LNCAP (cell line): ENCODE data around the gene CTSH.

Experiments used
- TF ChIP-seq, protein P1 (sequence below): fragments of 450-650 bp; IDR thresholded peaks from 2 replicates; pipeline ENCODE4 v1.5.1; 2017; ENCODE audit warnings: mild to moderate bottlenecking

The CTSH gene

DNA sequence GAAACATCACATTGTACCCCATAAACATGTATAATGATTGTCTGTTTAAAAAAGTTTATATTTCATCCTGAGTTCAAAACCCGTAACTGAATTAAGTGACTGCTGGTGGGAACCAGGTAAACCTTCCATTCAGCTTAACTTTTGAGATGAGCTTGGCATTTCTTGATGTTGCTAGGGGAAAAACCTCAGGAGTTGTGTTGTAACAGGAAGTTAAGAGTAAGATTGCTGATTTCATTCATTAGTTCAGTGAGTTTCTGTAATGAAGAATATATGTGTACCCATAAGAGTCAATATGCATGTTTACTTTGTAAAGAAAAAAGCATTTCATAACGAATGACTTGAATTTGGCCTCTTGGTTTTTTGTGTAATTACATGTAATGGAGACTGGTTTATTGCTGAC is 32.5 kb downstream of the CTSH start:
- TF ChIP-seq, protein P1, sequence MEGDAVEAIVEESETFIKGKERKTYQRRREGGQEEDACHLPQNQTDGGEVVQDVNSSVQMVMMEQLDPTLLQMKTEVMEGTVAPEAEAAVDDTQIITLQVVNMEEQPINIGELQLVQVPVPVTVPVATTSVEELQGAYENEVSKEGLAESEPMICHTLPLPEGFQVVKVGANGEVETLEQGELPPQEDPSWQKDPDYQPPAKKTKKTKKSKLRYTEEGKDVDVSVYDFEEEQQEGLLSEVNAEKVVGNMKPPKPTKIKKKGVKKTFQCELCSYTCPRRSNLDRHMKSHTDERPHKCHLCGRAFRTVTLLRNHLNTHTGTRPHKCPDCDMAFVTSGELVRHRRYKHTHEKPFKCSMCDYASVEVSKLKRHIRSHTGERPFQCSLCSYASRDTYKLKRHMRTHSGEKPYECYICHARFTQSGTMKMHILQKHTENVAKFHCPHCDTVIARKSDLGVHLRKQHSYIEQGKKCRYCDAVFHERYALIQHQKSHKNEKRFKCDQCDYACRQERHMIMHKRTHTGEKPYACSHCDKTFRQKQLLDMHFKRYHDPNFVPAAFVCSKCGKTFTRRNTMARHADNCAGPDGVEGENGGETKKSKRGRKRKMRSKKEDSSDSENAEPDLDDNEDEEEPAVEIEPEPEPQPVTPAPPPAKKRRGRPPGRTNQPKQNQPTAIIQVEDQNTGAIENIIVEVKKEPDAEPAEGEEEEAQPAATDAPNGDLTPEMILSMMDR: no peak

DNA sequence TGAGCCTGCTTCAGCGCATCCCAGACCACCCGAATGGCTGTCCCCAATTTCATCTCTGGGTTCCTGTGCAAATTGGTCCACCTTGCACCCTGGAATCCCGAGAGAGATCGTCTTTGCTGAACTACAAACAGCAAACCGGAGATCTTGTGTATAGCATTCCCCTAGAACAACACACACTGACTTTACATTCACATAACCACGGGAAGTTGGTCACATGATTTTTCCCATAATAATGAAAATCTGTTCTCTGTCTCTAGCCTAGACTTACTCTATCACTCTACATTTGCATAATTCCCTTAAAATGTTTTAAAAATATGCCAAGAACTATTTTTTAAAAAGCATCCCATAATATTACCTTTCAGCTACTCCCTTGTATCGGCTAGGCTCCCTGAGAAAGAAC is 34.6 kb downstream of the CTSH start:
- TF ChIP-seq, protein P1: no peak

DNA sequence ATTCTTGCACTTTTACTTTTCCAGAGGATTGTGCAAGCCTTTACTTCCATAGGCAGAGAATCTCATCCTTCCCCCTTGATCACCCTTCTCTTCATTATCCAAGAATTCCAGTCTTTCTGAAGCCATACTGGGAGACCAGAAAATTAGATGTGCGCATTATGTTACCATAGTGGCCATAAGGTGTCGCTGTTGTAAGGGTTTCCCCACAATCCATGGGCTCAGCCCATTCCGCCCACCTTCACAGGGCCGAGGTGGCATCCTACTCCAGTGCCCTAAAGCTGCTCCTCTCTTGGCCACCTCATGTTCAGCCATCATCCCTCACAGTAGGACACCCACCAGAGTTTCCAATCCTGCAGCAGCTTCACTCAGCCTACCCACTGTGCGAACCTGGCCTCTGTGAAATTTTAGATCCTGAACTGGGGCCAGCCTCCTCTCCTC is 35.0 kb downstream of the CTSH start:
- TF ChIP-seq, protein P1: peak; percentile 83

DNA sequence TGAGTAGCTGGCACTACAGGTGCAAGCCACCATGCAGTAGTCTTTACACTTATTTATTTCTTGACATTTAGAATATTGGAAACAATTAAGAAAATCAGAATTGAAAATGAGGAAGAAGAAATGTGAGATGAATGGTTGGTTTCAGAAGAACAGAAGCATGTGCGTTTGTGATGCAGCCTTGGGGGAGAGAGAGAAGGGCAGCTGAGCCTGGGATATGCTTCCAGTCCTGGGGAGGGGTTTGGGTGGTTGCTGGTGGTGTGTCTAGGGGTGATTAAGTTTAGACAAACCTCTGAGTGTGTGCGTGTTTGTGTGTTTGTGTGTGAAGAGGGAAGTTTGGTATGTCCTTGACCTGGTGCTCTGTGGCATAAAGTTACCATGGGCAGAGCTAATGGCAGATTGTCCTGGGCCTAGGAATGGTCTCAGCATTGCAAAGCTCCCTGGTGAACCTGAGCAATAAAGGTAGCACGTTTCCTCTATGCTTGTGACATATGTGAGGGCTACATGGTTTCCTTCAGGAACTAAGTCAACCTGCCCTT is 35.6 kb downstream of the CTSH start:
- TF ChIP-seq, protein P1: no peak

DNA sequence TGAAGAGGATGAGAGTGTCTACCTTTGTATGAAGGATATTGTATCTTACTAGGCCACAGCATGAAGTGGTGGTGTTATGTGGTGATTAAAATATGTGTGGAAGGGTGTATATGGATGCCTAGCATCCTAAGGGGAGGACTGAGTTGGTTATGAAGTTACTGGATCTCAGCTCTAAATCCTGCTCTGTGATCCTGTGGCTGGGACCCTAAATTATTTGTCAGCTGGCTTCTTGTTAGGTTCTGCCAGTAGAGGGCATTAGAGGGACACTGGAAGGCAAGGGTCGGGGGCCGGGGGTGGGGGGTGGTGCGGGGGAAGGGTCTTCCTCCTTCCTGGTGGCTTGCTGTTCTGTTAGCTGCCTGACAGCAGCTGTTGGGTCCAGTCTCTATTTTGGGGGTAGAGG is 37.3 kb downstream of the CTSH start:
- TF ChIP-seq, protein P1: peak; percentile 46; the same call in 1 of the 2 replicates

DNA sequence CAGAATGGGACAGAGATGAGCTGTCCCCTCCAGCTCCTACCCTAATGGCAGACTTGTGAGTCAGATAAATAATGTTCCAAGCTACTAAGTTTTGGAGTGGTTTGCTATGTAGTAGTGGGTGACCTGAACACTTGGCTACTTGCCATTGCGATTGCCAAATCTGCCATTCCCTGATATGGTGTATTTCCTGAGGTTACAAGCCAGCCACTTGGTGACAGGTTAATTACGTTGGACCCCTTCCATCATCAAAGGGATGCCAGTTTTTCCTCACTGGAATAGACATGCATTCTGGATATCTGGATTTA is 38.6 kb downstream of the CTSH start:
- TF ChIP-seq, protein P1: no peak

DNA sequence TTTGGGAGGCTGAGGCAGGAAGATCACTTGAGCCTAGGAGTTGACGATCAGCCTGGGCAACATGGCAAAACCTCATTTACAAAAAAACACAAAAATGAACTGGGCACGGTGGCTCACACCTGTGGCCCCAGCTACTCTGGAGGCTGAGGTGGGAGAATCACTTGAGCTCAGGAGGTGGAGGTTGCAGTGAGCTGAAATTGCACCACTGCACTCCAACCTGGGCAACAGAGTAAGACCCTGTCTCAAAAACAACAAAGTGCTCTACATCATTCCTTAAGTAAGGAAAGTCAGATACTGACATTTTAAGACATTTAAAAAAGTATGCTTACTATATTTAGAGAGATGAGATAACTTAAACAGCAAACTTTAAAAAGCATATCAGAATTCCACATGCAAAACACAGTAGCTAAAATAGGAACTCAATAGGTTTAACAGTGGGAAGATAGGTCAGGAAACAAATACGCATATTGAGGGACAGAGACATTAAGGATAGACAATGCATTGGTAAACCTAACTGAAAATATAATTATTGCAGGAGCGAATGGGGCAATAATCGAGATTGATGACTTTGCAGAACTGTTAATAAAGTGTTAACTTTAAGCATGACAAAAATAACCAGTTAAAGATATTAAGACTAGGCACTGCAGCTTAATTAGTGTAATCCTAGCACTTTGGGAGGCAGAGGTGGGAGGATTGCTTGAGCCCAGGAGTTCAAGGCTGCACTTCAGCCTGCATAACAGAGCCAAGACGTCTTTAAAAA is 40.1 kb downstream of the CTSH start:
- TF ChIP-seq, protein P1: no peak
